Stimulated activated CD4-positive, alpha-beta T cell treated with anti-CD3 and anti-CD28 coated beads, Interleukin-1b, Interleukin-23, amount 100 ng/mL, for 24 hours (primary cell): ENCODE data around the gene LILRA5.
"Not testable (repeated sequence)": the region's sequence is repeated elsewhere in the genome, so short reads cannot be mapped to it uniquely, and the experiment has no call there.

ENCODE experiments used
- DNase-seq, 4 experiments: peaks; one replicate each; pipeline ENCODE4 v3.0.0-alpha.2; 2020; ENCODE audit warnings: low read depth in 4 of 4, low spot score in 1 of 4

LILRA5 gene

GRCh38 chr19:54307389-54308020 lies 5.5 kb downstream of the LILRA5 start:
- no peak for DNase-seq

- no peak for DNase-seq
Observed at GRCh38 chr19:54305141-54305540, 7.8 kb downstream of the LILRA5 start.

- DNase-seq, result no peak
Observed at GRCh38 chr19:54302257-54302656, 10.7 kb downstream of the LILRA5 start.

- no peak for DNase-seq
Observed at GRCh38 chr19:54299515-54299914, 13.5 kb downstream of the LILRA5 start.

GRCh38 chr19:54299126-54299498 lies 13.9 kb downstream of the LILRA5 start:
- DNase-seq, result no peak

GRCh38 chr19:54298357-54299125 lies 14.4 kb downstream of the LILRA5 start:
- no peak for DNase-seq

GRCh38 chr19:54297759-54298305 lies 15.1 kb downstream of the LILRA5 start:
- no peak for DNase-seq

GRCh38 chr19:54294539-54294938 lies 18.4 kb downstream of the LILRA5 start:
- no peak for DNase-seq

- not testable (repeated sequence) for DNase-seq
Observed at GRCh38 chr19:54289160-54289559, 23.8 kb downstream of the LILRA5 start.

- DNase-seq, result no peak
Observed at GRCh38 chr19:54287456-54287855, 25.5 kb downstream of the LILRA5 start.

GRCh38 chr19:54286283-54286682 lies 26.7 kb downstream of the LILRA5 start:
- DNase-seq, result not testable (repeated sequence)

- not testable (repeated sequence) for DNase-seq
Observed at GRCh38 chr19:54285427-54286056, 27.4 kb downstream of the LILRA5 start.

- DNase-seq, result no peak
Observed at GRCh38 chr19:54282686-54283470, 30.1 kb downstream of the LILRA5 start.

GRCh38 chr19:54281729-54282075 lies 31.3 kb downstream of the LILRA5 start:
- not testable (repeated sequence) for DNase-seq

GRCh38 chr19:54281007-54281728 lies 31.8 kb downstream of the LILRA5 start, which contains the start of gene LILRB2:
LILRB2 (minus strand) TSS chr19:54281110; CDS start chr19:54280496, 614 bp downstream.
- DNase-seq, result no peak

- not testable (repeated sequence) for DNase-seq
Observed at GRCh38 chr19:54280441-54280840, 32.5 kb downstream of the LILRA5 start.

GRCh38 chr19:54280025-54280424 lies 32.9 kb downstream of the LILRA5 start:
- DNase-seq, result not testable (repeated sequence)

- no peak for DNase-seq
Observed at GRCh38 chr19:54279406-54279962, 33.5 kb downstream of the LILRA5 start.

- DNase-seq, result not testable (repeated sequence)
Observed at GRCh38 chr19:54278571-54279195, 34.3 kb downstream of the LILRA5 start.

GRCh38 chr19:54278056-54278455 lies 34.9 kb downstream of the LILRA5 start:
- not testable (repeated sequence) for DNase-seq
